Neural cell (in vitro differentiated cells): ENCODE results near the gene DNAJB8.

ENCODE experiments used
- EP300 ChIP-seq: fragments of 450-650 bp; conservative IDR thresholded peaks from 2 replicates; pipeline ENCODE4 v1.6.1; 2014; ENCODE audit warnings: antibody characterized with exemption, mild to moderate bottlenecking, moderate library complexity; ENCODE audit not compliant: poor library complexity, severe bottlenecking
- EZH2 ChIP-seq: fragments of 200-600, 300-800 bp; shearing (Covaris generic), sonication (generic); IDR thresholded peaks from 2 replicates; pipeline ENCODE4 v1.6.1; 2014; ENCODE audit warnings: antibody characterized with exemption, low read length, borderline replicate concordance, mild to moderate bottlenecking; ENCODE audit not compliant: insufficient read depth, poor library complexity, severe bottlenecking
- MXI1 ChIP-seq: fragments of 450-650 bp; conservative IDR thresholded peaks from 2 replicates; pipeline ENCODE4 v1.6.1; 2014; ENCODE audit warnings: antibody characterized with exemption, mild to moderate bottlenecking; ENCODE audit not compliant: poor library complexity, severe bottlenecking
- POLR2AphosphoS5 ChIP-seq: IDR thresholded peaks from 2 replicates; pipeline ENCODE4 v1.6.1; 2012
- RAD21 ChIP-seq: fragments of 450-650 bp; conservative IDR thresholded peaks from 2 replicates; pipeline ENCODE4 v1.6.1; 2014; ENCODE audit warnings: antibody characterized with exemption, mild to moderate bottlenecking, moderate library complexity
- SMC3 ChIP-seq: fragments of 450-650 bp; conservative IDR thresholded peaks from 2 replicates; pipeline ENCODE4 v1.6.1; 2014; ENCODE audit warnings: antibody characterized with exemption, mild to moderate bottlenecking, moderate library complexity; ENCODE audit not compliant: poor library complexity
- TAF1 ChIP-seq: IDR thresholded peaks from 2 replicates; pipeline ENCODE4 v1.6.1; 2012; ENCODE audit warnings: low read depth
- TF ChIP-seq, protein P1 (sequence below): fragments of 450-650 bp; IDR thresholded peaks from 2 replicates; pipeline ENCODE4 v1.5.1; 2014; ENCODE audit warnings: antibody characterized with exemption, mild to moderate bottlenecking, moderate library complexity; ENCODE audit not compliant: poor library complexity, severe bottlenecking
- TF ChIP-seq, protein P2 (sequence below): IDR thresholded peaks from 2 replicates; pipeline ENCODE4 v1.6.1; 2012; ENCODE audit warnings: borderline replicate concordance

DNA sequence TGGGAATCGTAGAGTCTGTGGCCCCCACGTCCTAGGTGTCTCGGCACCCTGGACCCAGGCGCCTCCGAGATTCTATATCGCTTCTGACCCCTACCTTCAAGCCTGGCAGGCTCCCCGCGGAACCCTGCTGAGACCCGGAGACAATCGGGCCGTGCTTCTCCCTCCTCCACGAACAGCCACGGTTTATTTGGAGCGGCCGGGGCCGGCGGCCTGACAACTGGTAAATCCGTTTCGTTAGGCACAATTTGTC lies 24.9 kb upstream of the DNAJB8 start:
- TF ChIP-seq, protein P1, sequence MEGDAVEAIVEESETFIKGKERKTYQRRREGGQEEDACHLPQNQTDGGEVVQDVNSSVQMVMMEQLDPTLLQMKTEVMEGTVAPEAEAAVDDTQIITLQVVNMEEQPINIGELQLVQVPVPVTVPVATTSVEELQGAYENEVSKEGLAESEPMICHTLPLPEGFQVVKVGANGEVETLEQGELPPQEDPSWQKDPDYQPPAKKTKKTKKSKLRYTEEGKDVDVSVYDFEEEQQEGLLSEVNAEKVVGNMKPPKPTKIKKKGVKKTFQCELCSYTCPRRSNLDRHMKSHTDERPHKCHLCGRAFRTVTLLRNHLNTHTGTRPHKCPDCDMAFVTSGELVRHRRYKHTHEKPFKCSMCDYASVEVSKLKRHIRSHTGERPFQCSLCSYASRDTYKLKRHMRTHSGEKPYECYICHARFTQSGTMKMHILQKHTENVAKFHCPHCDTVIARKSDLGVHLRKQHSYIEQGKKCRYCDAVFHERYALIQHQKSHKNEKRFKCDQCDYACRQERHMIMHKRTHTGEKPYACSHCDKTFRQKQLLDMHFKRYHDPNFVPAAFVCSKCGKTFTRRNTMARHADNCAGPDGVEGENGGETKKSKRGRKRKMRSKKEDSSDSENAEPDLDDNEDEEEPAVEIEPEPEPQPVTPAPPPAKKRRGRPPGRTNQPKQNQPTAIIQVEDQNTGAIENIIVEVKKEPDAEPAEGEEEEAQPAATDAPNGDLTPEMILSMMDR = no peak
- TF ChIP-seq POLR2AphosphoS5 (no peak), EZH2 (peak; percentile 46), RAD21 (no peak), SMC3 (no peak), TAF1 (no peak), EP300 (no peak), MXI1 (no peak)
- TF ChIP-seq, protein P2, sequence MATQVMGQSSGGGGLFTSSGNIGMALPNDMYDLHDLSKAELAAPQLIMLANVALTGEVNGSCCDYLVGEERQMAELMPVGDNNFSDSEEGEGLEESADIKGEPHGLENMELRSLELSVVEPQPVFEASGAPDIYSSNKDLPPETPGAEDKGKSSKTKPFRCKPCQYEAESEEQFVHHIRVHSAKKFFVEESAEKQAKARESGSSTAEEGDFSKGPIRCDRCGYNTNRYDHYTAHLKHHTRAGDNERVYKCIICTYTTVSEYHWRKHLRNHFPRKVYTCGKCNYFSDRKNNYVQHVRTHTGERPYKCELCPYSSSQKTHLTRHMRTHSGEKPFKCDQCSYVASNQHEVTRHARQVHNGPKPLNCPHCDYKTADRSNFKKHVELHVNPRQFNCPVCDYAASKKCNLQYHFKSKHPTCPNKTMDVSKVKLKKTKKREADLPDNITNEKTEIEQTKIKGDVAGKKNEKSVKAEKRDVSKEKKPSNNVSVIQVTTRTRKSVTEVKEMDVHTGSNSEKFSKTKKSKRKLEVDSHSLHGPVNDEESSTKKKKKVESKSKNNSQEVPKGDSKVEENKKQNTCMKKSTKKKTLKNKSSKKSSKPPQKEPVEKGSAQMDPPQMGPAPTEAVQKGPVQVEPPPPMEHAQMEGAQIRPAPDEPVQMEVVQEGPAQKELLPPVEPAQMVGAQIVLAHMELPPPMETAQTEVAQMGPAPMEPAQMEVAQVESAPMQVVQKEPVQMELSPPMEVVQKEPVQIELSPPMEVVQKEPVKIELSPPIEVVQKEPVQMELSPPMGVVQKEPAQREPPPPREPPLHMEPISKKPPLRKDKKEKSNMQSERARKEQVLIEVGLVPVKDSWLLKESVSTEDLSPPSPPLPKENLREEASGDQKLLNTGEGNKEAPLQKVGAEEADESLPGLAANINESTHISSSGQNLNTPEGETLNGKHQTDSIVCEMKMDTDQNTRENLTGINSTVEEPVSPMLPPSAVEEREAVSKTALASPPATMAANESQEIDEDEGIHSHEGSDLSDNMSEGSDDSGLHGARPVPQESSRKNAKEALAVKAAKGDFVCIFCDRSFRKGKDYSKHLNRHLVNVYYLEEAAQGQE = no peak
